ENCODE measurements around the gene TIMM29. TPM values are rescaled to one million over a fixed set of nuclear protein-coding genes. Genes with fewer than 3 reads are reported as not detected.

Gene TIMM29
- total RNA-seq, 3 donors from 2014 or later (not counting 1 experiment from before 2014, with no cell fraction given) = 20.7 to 30.9 (median 24.1) TPM

DNA sequence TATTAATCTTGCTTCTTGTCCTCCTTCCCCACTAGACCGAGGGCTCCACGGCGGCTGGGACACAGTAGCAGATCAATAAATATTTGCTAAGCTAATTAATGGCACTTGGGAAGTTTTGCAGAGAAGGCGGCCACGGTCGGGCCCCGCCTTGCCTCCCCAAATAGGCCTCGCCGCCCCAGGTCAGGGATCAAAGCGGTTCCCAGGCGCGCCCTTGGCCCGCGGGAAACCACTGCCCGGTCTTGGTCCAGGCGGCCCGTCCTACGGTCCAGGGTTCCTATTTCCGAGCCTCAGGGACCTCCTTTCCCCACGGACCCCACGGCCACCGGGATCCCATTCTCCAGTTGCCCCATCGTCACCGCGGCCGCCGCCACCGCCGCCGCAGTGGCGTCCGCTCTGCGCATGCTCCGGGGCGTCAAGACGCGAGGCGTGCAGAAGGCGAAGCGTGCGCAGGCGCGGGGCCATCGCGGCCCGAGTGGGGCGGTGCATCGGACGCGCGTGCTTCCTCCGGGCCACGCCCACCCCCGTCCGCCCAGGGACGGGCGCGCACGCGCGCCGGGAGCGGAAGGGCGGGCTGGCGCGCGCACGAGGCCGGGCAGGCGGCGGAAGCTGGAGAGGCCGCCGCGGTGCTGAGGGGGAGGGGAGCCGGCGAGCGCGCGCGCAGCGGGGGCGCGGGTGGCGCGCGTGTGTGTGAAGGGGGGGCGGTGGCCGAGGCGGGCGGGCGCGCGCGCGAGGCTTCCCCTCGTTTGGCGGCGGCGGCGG lies 31.9 kb downstream of the TIMM29 start, which contains the start of gene SMARCA4:
Gene SMARCA4, plus strand, starts transcription at position 717 of the 759 bp plus-strand sequence. CDS start 23,122 bp downstream, outside the sequence.
- Mint-ChIP-seq H3K27ac (peak within 1 kb of the TSS; percentile 90 to 95), H3K27me3 (ENCODE audit: low read depth in 2 of 2) (no peaks in the 10 kb centered on the region)
- TF ChIP-seq, protein P1, sequence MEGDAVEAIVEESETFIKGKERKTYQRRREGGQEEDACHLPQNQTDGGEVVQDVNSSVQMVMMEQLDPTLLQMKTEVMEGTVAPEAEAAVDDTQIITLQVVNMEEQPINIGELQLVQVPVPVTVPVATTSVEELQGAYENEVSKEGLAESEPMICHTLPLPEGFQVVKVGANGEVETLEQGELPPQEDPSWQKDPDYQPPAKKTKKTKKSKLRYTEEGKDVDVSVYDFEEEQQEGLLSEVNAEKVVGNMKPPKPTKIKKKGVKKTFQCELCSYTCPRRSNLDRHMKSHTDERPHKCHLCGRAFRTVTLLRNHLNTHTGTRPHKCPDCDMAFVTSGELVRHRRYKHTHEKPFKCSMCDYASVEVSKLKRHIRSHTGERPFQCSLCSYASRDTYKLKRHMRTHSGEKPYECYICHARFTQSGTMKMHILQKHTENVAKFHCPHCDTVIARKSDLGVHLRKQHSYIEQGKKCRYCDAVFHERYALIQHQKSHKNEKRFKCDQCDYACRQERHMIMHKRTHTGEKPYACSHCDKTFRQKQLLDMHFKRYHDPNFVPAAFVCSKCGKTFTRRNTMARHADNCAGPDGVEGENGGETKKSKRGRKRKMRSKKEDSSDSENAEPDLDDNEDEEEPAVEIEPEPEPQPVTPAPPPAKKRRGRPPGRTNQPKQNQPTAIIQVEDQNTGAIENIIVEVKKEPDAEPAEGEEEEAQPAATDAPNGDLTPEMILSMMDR (IDR thresholded peaks at IDR 0.05) = no peak

DNA sequence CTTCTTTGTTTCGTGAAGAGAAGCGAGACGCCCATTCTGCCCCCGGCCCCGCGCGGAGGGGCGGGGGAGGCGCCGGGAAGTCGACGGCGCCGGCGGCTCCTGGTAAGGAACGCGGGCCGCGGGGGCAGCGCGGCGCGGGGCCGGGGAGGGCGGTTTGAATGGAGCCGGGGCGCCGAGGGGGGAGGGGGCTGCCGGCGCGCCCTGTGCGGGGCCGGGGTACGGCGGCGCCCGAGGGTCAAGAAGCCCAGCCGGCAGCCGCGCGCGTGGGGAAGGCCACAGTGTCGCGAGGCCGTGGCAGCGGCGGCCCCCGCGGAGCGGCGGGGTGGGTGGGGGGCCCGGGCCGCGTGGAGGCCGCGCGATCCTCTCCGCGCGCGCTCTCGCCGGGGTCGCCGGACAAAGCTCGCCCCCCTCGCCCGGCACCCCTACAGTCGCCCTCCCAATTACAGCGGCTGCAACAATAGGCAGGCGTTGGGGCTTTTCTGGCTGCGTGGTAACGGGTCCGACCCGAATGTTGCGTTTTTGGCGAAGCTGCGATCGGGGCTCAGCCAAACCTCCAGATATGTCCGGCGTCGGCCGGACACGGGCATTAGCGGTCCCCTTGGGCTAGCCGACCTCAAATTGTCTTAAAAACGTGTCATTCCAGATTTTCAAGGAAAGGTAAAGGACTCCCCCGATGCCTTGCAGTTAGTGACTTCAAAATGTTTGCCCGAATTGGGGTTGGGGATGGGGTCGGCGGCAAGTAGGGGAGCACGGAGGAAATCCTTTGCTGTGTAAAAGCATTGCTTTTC lies 32.7 kb downstream of the TIMM29 start:
- no peaks in the 10 kb centered on the region for H3K9me3 Mint-ChIP-seq
- DNase-seq = peak in 1 of 2 donors; percentile 41

More for the DNA sequence above, 31.9 kb downstream of the TIMM29 start, which contains the start of gene SMARCA4:
- H3K4me1 Mint-ChIP-seq = peaks cover 37% of the 10 kb centered on the region in 2 donors
- no peaks in the 10 kb centered on the region for H3K9me3 ChIP-seq (ENCODE audit: control insufficient read depth, insufficient read depth, low read length)
- peak within 1 kb of the TSS; percentile 76 for H3K4me3 ChIP-seq (ENCODE audit: low read length)
- no peaks in the 10 kb centered on the region for H3K9me3 Mint-ChIP-seq
- no peaks in the 10 kb centered on the region for H3K36me3 ChIP-seq (ENCODE audit: control insufficient read depth, insufficient read depth, low read length)
- WGBS (ENCODE audit: insufficient coverage) = under 1% methylated on average over 100 of the region's 100 CpGs
- intact Hi-C loops (cut with micrococcal nuclease) = no loop called here
- peak within 1 kb of the TSS; percentile 87 for H3K27ac ChIP-seq (ENCODE audit: low read length)
- no peaks in the 10 kb centered on the region for H3K27me3 ChIP-seq (ENCODE audit: control insufficient read depth, insufficient read depth, low read length)
- H3K4me1 ChIP-seq (ENCODE audit: control insufficient read depth, insufficient read depth, low read length) = peaks cover 41% of the 10 kb centered on the region
- peak within 1 kb of the TSS; percentile 93 for H3K4me3 Mint-ChIP-seq
- no peaks in the 10 kb centered on the region for H3K36me3 Mint-ChIP-seq
- DNase-seq = peak; percentile 99 to 100
- ATAC-seq = peak; percentile 88 to 97 (median 89)

DNA sequence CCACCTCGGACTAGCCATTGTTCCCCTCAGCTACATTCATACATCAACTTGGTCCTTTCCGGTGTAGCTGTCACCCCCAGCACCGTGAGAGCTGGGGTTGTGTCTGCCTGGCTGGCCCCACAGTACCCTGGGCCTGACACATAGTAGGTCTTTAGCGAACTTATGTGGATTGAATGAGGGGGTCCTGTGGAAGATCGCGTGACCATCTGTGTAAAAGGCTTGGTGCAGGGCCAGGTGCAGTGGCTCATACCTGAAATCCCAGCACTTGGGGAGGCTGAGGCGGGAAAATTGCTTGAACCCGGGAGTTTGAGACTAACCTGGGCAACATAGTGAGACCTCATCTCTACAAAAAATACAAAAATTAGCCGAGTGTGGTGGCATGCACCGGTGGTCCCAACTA lies 34.3 kb downstream of the TIMM29 start:
- H3K4me1 Mint-ChIP-seq = peaks cover 40 to 41% of the 10 kb centered on the region in 2 donors
- DNase-seq (no peak), ATAC-seq (no peak)
- H3K4me3 Mint-ChIP-seq = peak overlapping the region; percentile 56
- Histone ChIP-seq H3K27me3 (ENCODE audit: control insufficient read depth, insufficient read depth, low read length) (no peaks in the 10 kb centered on the region), H3K27ac (ENCODE audit: low read length) (no peak overlapping the region), H3K4me3 (ENCODE audit: low read length) (no peak overlapping the region), H3K9me3 (ENCODE audit: control insufficient read depth, insufficient read depth, low read length) (no peaks in the 10 kb centered on the region), H3K36me3 (ENCODE audit: control insufficient read depth, insufficient read depth, low read length) (no peaks in the 10 kb centered on the region), H3K4me1 (ENCODE audit: control insufficient read depth, insufficient read depth, low read length) (peaks cover 41% of the 10 kb centered on the region)
- peak overlapping the region; percentile 69 to 95 for H3K27ac Mint-ChIP-seq
- no peaks in the 10 kb centered on the region for H3K27me3 Mint-ChIP-seq (ENCODE audit: low read depth in 2 of 2)
- TF ChIP-seq, protein P1 (IDR thresholded peaks at IDR 0.05) = no peak
- no peaks in the 10 kb centered on the region for H3K9me3 Mint-ChIP-seq
- no peaks in the 10 kb centered on the region for H3K36me3 Mint-ChIP-seq
- 92% methylated on average over 9 of the region's 10 CpGs for WGBS (ENCODE audit: insufficient coverage)
- intact Hi-C loops (cut with micrococcal nuclease) = no loop called here

More for the DNA sequence above, 32.7 kb downstream of the TIMM29 start:
- peak overlapping the region; percentile 79 to 95 for H3K27ac Mint-ChIP-seq
- intact Hi-C loops (cut with micrococcal nuclease) = no loop called here
- peaks cover 41% of the 10 kb centered on the region for H3K4me1 ChIP-seq (ENCODE audit: control insufficient read depth, insufficient read depth, low read length)
- peaks cover 40 to 41% of the 10 kb centered on the region in 2 donors for H3K4me1 Mint-ChIP-seq
- H3K9me3 ChIP-seq (ENCODE audit: control insufficient read depth, insufficient read depth, low read length) = no peaks in the 10 kb centered on the region
- no peaks in the 10 kb centered on the region for H3K27me3 Mint-ChIP-seq (ENCODE audit: low read depth in 2 of 2)
- peak overlapping the region; percentile 5 for H3K27ac ChIP-seq (ENCODE audit: low read length)
- H3K4me3 Mint-ChIP-seq = peak overlapping the region; percentile 93
- no peaks in the 10 kb centered on the region for H3K27me3 ChIP-seq (ENCODE audit: control insufficient read depth, insufficient read depth, low read length)
- no peaks in the 10 kb centered on the region for H3K36me3 Mint-ChIP-seq
- no peaks in the 10 kb centered on the region for H3K36me3 ChIP-seq (ENCODE audit: control insufficient read depth, insufficient read depth, low read length)
- peak overlapping the region; percentile 71 for H3K4me3 ChIP-seq (ENCODE audit: low read length)
- TF ChIP-seq, protein P1 (IDR thresholded peaks at IDR 0.05) = no peak
- under 1% methylated on average over 92 of the region's 92 CpGs for WGBS (ENCODE audit: insufficient coverage)
- peak; percentile 27 to 60 (median 46) for ATAC-seq

All from natural killer cell (primary cell).